CD4-positive, CD25-positive, alpha-beta regulatory T cell (primary cell): Measurements from ENCODE around the gene PPARA. TPM values are rescaled to one million over a fixed set of nuclear protein-coding genes. Genes with fewer than 3 reads are reported as not detected.
A peak's percentile ranks its signal among the peaks of the same experiment; 100 is the strongest.

ENCODE experiments used
- ATAC-seq, 2 donors: fragments of 150-1000 bp; cut with Tn5 transposase; one replicate each; pipeline ENCODE4 v1.10.0; 2021; ENCODE audit warnings: low read depth in 2 of 2, moderate number of reproducible peaks in 2 of 2, moderate library complexity in 1 of 2
- DNase-seq, 3 donors: peaks; one replicate each; pipeline versions ENCODE4 v3.0.0 to v3.0.0-alpha.2; 2012 to 2022; ENCODE audit warnings: mixed read lengths in 1 of 3
- H3K27ac ChIP-seq: one replicate; pipeline ENCODE4 v1.7.0; 2013; ENCODE audit warnings: mild to moderate bottlenecking, low read length; ENCODE audit not compliant: insufficient read depth, poor library complexity, severe bottlenecking
- H3K27me3 ChIP-seq: one replicate; pipeline ENCODE4 v1.7.0; 2013; ENCODE audit warnings: low read length; ENCODE audit not compliant: control insufficient read depth, insufficient read depth
- H3K36me3 ChIP-seq: one replicate; pipeline ENCODE4 v1.7.0; 2013; ENCODE audit warnings: mild to moderate bottlenecking, low read length, moderate library complexity; ENCODE audit not compliant: control insufficient read depth, insufficient read depth
- H3K4me1 ChIP-seq: 2 replicates; pipeline ENCODE4 v1.7.0; 2013; ENCODE audit warnings: mild to moderate bottlenecking, low read length; ENCODE audit not compliant: insufficient read depth, control insufficient read depth, poor library complexity, severe bottlenecking
- H3K4me3 ChIP-seq: one replicate; pipeline ENCODE4 v1.7.0; 2013; ENCODE audit warnings: low read depth, mild to moderate bottlenecking, low read length, moderate library complexity
- H3K9me3 ChIP-seq, 2 experiments: 1 replicate in 1 of 2; 2 replicates in 1 of 2; pipeline ENCODE4 v1.7.0; 2013; ENCODE audit warnings: low read length in 2 of 2, mild to moderate bottlenecking in 1 of 2, moderate library complexity in 1 of 2; ENCODE audit not compliant: control insufficient read depth in 2 of 2
- H3K27ac Mint-ChIP-seq, 3 donors: one replicate each; pipeline ENCODE4 v1.8.0; 2020 to 2022; ENCODE audit warnings: mild to moderate bottlenecking in 3 of 3, mixed read lengths in 3 of 3, moderate library complexity in 2 of 3
- H3K27me3 Mint-ChIP-seq: one replicate; pipeline ENCODE4 v1.8.0; 2022; ENCODE audit warnings: mild to moderate bottlenecking, mixed read lengths
- H3K36me3 Mint-ChIP-seq: one replicate; pipeline ENCODE4 v1.8.0; 2020; ENCODE audit warnings: mixed read lengths
- H3K4me1 Mint-ChIP-seq, 4 donors: one replicate each; pipeline ENCODE4 v1.8.0; 2020 to 2022; ENCODE audit warnings: mixed read lengths in 4 of 4, mild to moderate bottlenecking in 1 of 4
- H3K4me3 Mint-ChIP-seq, 4 donors: one replicate each; pipeline ENCODE4 v1.8.0; 2020 to 2022; ENCODE audit warnings: mild to moderate bottlenecking in 4 of 4, mixed read lengths in 4 of 4, moderate library complexity in 3 of 4
- H3K9me3 Mint-ChIP-seq, 7 donors: one replicate each; pipeline ENCODE4 v1.8.0; 2020 to 2022; ENCODE audit warnings: mixed read lengths in 7 of 7, mild to moderate bottlenecking in 3 of 7, moderate library complexity in 2 of 7
- polyA plus RNA-seq, 4 donors: library from polyadenylated mRNA; unstranded; fragments of 300-500 nt; fragmentation: Illumina TruSeq; gene quantifications; one replicate each; pipeline ENCODE4 v1.2.3, GENCODE V29; 2021
- total RNA-seq: library from RNA; stranded (reverse); gene quantifications from one replicate; pipeline ENCODE4 v1.2.3, GENCODE V29; 2022

The PPARA gene
- 10.3 TPM for total RNA-seq
- 1 to 10 TPM in 3 of 4 donors, under 1 TPM in 1; 0.67 to 4.2 (median 3.2) TPM for polyA plus RNA-seq

- ATAC-seq = peak; percentile 79 to 81
- Mint-ChIP-seq H3K27ac (peak within 1 kb of the TSS; percentile 75 to 90 (median 90)), H3K4me3 (peak within 1 kb of the TSS; percentile 87 to 89 (median 88)), H3K27me3 (no peaks in the 10 kb centered on the region), H3K9me3 (peaks cover 0 to 2% (median 0%) of the 10 kb centered on the region in 7 donors), H3K4me1 (peaks cover 0 to 28% (median 10%) of the 10 kb centered on the region in 4 donors), H3K36me3 (no peaks in the 10 kb centered on the region)
- Histone ChIP-seq H3K9me3 (no peaks in the 10 kb centered on the region), H3K36me3 (no peaks in the 10 kb centered on the region), H3K4me3 (peak within 1 kb of the TSS; percentile 51), H3K27ac (peak within 1 kb of the TSS; percentile 67), H3K4me1 (peaks cover 20% of the 10 kb centered on the region), H3K27me3 (no peaks in the 10 kb centered on the region)
- peak; percentile 79 to 86 (median 82) for DNase-seq
These were observed at the start of gene PPARA for GRCh38 chr22:46150034-46150654. TSS of gene PPARA (plus strand) at chr22:46150526. CDS start at chr22:46198384, 47,858 bp downstream.

- H3K9me3 ChIP-seq = no peaks in the 10 kb centered on the region
- DNase-seq (no peak), ATAC-seq (no peak)
- Mint-ChIP-seq H3K4me1 (no peaks in the 10 kb centered on the region), H3K27me3 (no peaks in the 10 kb centered on the region), H3K9me3 (no peaks in the 10 kb centered on the region), H3K27ac (no peak overlapping the region), H3K36me3 (peaks cover 3% of the 10 kb centered on the region), H3K4me3 (no peak overlapping the region)
- no peak overlapping the region for H3K27ac ChIP-seq
- no peak overlapping the region for H3K4me3 ChIP-seq
- no peaks in the 10 kb centered on the region for H3K27me3 ChIP-seq
- no peaks in the 10 kb centered on the region for H3K4me1 ChIP-seq
- H3K36me3 ChIP-seq = peaks cover 7% of the 10 kb centered on the region
These were observed 48.2 kb upstream of the PPARA start for GRCh38 chr22:46102159-46102558.

- peaks cover 3% of the 10 kb centered on the region for H3K36me3 Mint-ChIP-seq
- no peaks in the 10 kb centered on the region for H3K27me3 ChIP-seq
- H3K9me3 ChIP-seq = no peaks in the 10 kb centered on the region
- H3K4me1 ChIP-seq = no peaks in the 10 kb centered on the region
- no peak overlapping the region for H3K27ac Mint-ChIP-seq
- DNase-seq (no peak), ATAC-seq (no peak)
- no peaks in the 10 kb centered on the region for H3K4me1 Mint-ChIP-seq
- no peaks in the 10 kb centered on the region for H3K27me3 Mint-ChIP-seq
- peaks cover 7% of the 10 kb centered on the region for H3K36me3 ChIP-seq
- H3K4me3 ChIP-seq = no peak overlapping the region
- H3K27ac ChIP-seq = no peak overlapping the region
- H3K4me3 Mint-ChIP-seq = no peak overlapping the region
- H3K9me3 Mint-ChIP-seq = no peaks in the 10 kb centered on the region
These were observed 47.6 kb upstream of the PPARA start for GRCh38 chr22:46102752-46103151.

- Histone ChIP-seq H3K4me1 (no peaks in the 10 kb centered on the region), H3K27ac (no peak overlapping the region), H3K4me3 (no peak overlapping the region), H3K36me3 (peaks cover 7% of the 10 kb centered on the region), H3K27me3 (no peaks in the 10 kb centered on the region), H3K9me3 (no peaks in the 10 kb centered on the region)
- no peak overlapping the region for H3K27ac Mint-ChIP-seq
- peaks cover 3% of the 10 kb centered on the region for H3K36me3 Mint-ChIP-seq
- H3K4me1 Mint-ChIP-seq = no peaks in the 10 kb centered on the region
- no peak for DNase-seq
- no peak overlapping the region for H3K4me3 Mint-ChIP-seq
- H3K9me3 Mint-ChIP-seq = no peaks in the 10 kb centered on the region
- no peak for ATAC-seq
- no peaks in the 10 kb centered on the region for H3K27me3 Mint-ChIP-seq
These were observed 47.1 kb upstream of the PPARA start for GRCh38 chr22:46103181-46103580.

GRCh38 chr22:46103664-46104063, 46.7 kb upstream of the PPARA start:
- ATAC-seq = no peak
- Histone ChIP-seq H3K9me3 (no peaks in the 10 kb centered on the region), H3K36me3 (peaks cover 2% of the 10 kb centered on the region), H3K27me3 (no peaks in the 10 kb centered on the region), H3K27ac (no peak overlapping the region), H3K4me3 (no peak overlapping the region), H3K4me1 (no peaks in the 10 kb centered on the region)
- Mint-ChIP-seq H3K27ac (no peak overlapping the region), H3K4me3 (no peak overlapping the region), H3K4me1 (no peaks in the 10 kb centered on the region), H3K9me3 (no peaks in the 10 kb centered on the region), H3K36me3 (peaks cover 3% of the 10 kb centered on the region), H3K27me3 (no peaks in the 10 kb centered on the region)
- no peak for DNase-seq

GRCh38 chr22:46104170-46104880, 46.0 kb upstream of the PPARA start:
- Mint-ChIP-seq H3K27ac (no peak overlapping the region), H3K36me3 (peaks cover 3% of the 10 kb centered on the region), H3K9me3 (no peaks in the 10 kb centered on the region), H3K4me3 (no peak overlapping the region), H3K4me1 (no peaks in the 10 kb centered on the region), H3K27me3 (no peaks in the 10 kb centered on the region)
- no peak for DNase-seq
- Histone ChIP-seq H3K9me3 (no peaks in the 10 kb centered on the region), H3K4me1 (no peaks in the 10 kb centered on the region), H3K27ac (no peak overlapping the region), H3K36me3 (no peaks in the 10 kb centered on the region), H3K4me3 (no peak overlapping the region), H3K27me3 (no peaks in the 10 kb centered on the region)
- no peak for ATAC-seq

- ATAC-seq (no peak), DNase-seq (no peak)
- H3K27ac Mint-ChIP-seq = no peak overlapping the region
- Histone ChIP-seq H3K4me3 (no peak overlapping the region), H3K27me3 (no peaks in the 10 kb centered on the region), H3K36me3 (no peaks in the 10 kb centered on the region), H3K27ac (no peak overlapping the region), H3K9me3 (no peaks in the 10 kb centered on the region), H3K4me1 (no peaks in the 10 kb centered on the region)
- no peak overlapping the region for H3K4me3 Mint-ChIP-seq
- no peaks in the 10 kb centered on the region for H3K4me1 Mint-ChIP-seq
- H3K27me3 Mint-ChIP-seq = no peaks in the 10 kb centered on the region
- H3K36me3 Mint-ChIP-seq = peaks cover 3% of the 10 kb centered on the region
- H3K9me3 Mint-ChIP-seq = no peaks in the 10 kb centered on the region
These were observed 45.3 kb upstream of the PPARA start for GRCh38 chr22:46104881-46105493.
